SHP77 (cell line): ENCODE results near the gene NHLH2.

Experiments
- DNase-seq, 2 experiments: peaks; one replicate each; lab custom pipeline; 2025; lab: John Stamatoyannopoulos, UW

The NHLH2 gene

DNA sequence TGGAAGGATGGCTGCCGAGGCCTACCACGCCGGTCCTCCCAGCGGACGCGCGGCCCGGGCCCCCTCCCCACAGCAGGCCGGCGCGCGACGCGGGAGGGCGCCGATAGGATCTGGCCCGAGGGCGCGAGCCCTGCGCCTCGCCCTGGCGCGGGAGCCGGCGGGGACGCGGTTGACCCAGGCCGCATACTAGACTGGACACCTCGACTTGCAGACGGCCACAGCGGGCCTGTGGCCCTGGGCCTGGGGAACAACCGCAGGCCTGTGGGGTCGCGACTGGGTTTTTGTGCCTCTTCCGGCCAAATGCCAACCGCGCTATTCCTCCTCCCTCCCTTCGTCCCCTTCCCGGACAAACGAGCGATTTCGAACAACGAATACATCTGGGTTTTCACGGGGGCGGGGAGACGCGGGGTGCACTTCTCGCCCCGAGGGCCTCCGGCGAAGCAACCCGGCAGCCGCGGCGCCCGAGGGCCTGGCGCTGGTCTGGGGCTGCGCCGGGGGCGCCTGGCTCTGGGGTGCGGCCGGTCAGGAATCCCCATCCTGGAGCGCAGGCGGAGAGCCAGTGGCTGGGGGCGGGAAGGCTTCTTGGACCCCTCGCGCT lies 2.4 kb downstream of the NHLH2 start:
- no peak for DNase-seq

DNA sequence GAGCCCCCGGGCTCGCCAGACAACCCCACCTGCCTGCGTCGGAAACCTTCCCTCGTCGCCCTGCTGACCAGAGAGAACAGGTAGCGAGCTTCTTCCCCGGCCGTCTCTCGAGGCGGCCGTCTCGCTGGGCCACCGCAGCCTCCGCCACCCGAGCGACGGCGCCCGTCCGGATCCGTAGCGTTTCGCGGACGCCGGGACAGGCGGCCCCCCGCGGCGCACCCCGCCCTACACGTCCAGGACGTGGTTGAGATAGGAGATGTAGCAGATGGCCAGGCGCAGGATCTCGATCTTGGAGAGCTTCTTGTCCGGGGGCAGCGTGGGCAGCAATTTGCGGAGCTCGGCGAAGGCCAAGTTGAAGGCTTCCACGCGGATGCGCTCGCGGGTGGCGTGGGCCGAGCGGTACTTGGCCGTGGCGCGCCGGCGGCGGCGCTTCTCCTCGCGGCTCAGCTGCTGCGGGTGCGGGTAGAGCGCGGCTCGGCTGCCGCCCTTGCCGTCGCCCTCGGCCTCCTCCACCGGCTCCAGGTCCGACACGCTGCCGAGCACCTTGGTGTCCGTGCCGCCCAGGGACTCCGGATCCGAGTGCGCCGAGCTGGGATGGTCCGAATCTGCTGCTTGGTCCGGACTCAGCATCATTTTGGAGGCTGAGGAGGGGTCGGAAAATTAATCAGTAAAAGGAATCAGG lies 3.0 kb downstream of the NHLH2 start:
- DNase-seq: no peak

- no peak for DNase-seq
Observed at GRCh38 chr1:115837341-115837739, 3.6 kb downstream of the NHLH2 start.

GRCh38 chr1:115833856-115834255 lies 7.1 kb downstream of the NHLH2 start:
- no peak for DNase-seq

- DNase-seq: no peak
Observed at GRCh38 chr1:115832651-115833050, 8.3 kb downstream of the NHLH2 start.

- no peak for DNase-seq
Observed at GRCh38 chr1:115830963-115831362, 10.0 kb downstream of the NHLH2 start.

DNA sequence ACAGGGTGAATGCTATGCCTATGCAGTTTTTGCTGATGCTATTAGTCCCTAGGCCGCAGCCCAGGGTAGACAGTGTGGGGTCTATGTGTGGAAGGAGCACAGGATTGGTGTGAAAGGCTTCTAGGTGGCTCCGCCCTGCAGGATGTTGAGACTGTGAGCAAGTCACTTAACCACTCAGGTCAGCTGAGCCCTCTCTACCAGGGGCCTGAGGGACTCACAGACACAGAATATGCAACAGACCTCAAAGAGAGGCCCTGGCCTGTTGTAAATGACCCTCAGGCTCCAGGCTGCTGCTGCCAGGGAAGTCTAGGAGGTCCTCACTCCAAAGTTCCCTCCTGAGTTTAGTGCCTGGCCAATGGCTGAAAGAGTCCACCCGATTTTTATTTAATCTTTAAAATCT lies 11.0 kb downstream of the NHLH2 start:
- DNase-seq: no peak

- no peak for DNase-seq
Observed at GRCh38 chr1:115829023-115829674, 11.8 kb downstream of the NHLH2 start.

DNA sequence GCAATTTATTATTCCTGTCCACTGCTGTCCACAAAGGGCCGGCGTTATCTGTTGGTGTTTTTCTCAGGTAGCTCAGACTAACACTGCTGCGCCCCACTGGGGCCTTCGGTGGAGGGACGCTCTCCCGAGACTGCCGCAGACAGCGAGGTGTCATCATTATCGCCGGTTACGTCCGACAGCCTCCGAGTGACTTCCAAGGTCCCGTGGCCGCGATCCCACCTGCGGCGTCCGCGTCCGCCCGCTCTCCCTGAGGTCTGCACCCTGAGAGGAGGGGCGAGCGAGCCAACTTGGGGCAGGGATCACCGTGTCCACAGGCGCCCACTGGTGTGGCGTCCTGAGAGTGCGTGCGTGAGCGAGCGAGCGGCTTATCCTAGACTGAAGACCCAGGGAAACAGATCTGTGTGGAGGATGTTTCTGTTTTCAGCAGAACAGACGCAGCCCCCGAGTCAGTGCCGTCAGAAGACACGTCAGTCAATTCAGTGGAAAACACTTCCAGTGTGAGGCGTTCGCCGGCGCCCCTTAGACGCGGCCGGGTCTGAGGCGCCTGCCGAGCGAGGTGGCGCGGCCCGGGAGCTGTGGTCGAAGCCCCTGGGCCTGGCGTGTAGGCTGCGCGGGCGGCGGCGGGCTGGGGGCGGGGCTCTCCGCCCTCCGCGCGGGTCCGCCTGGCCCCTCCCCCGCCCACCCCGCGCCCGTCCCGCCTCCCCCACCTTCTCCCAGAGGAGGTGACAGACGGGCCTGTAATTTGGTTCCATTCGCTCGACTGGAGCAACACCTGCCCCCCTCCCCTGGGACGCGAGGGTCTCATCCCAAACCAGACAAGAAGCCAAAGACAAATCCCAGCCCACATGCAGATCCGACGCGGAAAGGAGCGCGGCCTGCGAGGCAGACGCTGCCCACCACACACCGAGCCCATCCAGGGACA lies 12.6 kb downstream of the NHLH2 start:
- no peak for DNase-seq

GRCh38 chr1:115827452-115828044 lies 13.4 kb downstream of the NHLH2 start:
- no peak for DNase-seq

DNA sequence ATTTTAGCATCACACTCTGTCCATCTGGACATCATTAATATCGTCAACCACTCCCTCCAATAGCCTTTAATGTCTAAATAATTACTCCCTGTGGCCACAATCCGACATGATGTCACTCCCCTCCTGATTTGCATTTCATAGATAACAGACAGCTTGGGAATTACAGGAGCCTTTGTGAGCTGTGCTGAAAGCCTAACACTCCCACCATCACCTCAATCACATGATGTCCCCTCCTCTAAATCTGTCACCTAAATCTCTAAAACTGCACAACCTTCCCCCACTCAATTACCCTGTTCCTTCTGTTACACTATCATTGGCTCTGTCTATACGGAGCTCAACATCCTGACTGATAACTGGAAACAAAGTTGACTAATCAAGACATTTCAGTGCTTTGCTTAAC lies 14.3 kb downstream of the NHLH2 start:
- no peak for DNase-seq

DNA sequence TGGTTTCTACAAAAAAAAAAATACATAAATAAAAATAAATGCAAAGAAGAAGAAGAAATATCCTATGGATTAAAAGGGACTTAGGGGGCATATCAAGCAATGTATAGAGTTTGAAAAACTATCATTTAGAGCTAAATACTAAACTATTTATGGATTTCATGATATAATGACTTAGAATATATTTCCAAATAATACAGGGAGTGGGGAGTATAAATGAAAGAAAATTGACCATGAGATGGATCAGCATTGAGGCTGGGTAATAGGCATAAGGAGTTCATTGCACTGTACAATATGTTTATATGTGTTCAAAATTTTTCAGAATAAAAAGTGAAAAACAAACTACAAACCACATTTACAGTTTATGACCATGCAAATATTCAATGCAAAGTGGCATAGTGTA lies 18.8 kb downstream of the NHLH2 start:
- no peak for DNase-seq

DNA sequence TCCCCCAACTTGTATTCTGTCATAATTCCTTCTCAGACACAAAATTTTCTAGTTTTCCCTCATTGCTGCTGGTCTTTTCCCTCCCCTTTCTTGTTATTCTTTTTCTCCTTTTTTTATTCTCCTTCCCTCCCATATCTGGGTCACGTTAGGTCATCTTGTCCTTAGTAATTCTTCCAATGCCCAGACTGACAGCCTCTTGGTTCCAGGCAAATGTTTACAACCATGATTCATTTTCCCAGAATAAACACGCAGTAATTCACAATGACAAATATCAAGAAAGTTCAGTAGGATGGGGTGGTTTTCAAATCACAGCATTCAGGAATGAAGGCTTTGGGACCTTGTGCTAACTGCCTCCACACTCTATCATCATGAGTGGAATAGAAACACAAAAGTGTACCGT lies 25.2 kb downstream of the NHLH2 start:
- DNase-seq: no peak

GRCh38 chr1:115814685-115815398 lies 26.1 kb downstream of the NHLH2 start:
- DNase-seq: no peak

DNA sequence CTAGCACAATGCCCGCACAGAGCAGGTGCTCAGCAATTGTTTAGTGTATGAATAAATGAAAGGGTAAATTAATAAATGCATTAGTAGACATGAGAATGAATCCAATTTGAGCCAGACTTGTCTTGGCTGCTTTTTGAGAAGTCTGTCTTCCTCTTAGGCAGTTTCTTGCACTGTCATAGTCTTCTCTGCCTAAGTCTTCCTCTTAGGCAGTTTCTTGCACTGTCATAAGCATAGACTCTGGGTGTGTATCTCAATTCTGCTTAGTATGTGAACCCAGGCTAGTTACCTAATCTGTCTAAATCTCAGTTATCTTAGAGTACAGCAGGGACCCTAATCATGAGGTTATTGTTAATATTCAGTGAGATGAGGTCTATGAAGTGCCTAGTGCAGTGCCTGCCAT lies 27.2 kb downstream of the NHLH2 start:
- no peak for DNase-seq

- DNase-seq: no peak
Observed at GRCh38 chr1:115811140-115811828, 29.6 kb downstream of the NHLH2 start.

- peak; percentile 1 to 17 for DNase-seq
Observed at GRCh38 chr1:115810609-115811008, 30.3 kb downstream of the NHLH2 start.

DNA sequence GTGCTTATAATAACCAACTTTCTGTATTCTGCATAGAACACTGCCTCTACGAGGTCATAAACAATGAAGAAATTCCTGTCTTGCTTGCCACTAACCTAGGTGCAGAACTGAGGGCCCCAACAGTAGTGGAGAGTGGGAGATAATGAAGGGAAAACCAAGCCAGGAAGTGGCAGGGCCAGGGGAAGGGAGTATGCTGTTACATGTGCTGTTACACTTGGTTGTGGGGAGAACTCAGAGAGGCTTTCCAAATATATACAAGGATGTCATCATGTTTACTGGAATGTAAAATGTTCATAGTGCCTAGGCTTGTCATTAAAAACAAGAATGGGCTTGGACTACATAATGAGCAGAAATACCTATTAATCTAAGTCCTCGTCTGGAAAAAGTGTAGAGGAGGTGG lies 31.1 kb downstream of the NHLH2 start:
- DNase-seq: no peak

GRCh38 chr1:115809076-115809475 lies 31.9 kb downstream of the NHLH2 start:
- no peak for DNase-seq

DNA sequence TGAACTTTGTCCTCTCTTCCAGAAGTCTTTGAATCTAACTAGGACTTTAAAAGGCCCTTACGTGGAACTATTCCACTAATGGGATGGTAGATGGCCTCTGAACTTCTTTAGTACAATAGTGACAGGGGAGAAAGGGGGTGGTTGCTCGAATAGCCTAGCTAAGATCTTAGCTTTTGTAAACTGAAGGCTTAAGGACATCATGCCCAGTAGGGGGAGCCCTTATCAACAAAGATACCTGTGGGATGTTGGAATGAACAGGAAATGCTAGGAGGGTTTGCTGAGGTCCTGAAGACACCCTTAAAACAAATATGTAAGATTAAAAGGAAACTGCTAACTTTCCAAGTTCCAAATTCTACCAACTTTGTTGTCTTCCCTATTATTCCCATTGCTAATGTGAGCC lies 33.2 kb downstream of the NHLH2 start:
- peak; percentile 63 to 65 for DNase-seq

DNA sequence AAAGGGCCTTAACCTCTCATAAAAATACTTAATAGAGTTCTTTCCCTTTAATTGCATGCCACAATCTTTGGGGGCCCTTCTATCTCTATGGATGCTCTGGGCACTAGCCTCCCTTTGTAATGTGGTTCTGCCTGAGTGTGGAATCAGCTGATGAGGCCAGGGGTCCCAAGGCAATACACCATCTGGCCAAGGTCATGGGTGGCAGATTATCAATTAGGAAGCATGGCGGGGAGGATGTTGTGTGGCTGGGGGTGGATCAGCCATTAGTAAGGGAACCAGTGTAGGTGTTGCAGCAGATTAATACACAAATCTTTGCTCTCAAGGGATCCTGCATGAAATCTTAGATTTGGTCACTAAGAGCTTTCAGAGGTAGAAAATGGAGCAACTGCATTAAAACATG lies 35.3 kb downstream of the NHLH2 start:
- DNase-seq: no peak
